A549 treated with DMSO at 1 μM for 4 hours (cell line): Measurements from ENCODE around the gene ZPLD1. TPM values are rescaled to one million over a fixed set of nuclear protein-coding genes. Genes with fewer than 3 reads are reported as not detected.

Experiments used
- total RNA-seq: library from RNA; stranded (reverse); fragments of 200-300 nt; extraction: Qiagen RNA extraction; gene quantifications from 5 replicates; pipeline ENCODE4 v1.2.3, GENCODE V29; 2022; ENCODE audit warnings: low read depth

Gene ZPLD1
- total RNA-seq, result 0.04 to 0.07 TPM (median 0.06 TPM) in 4 of 5 replicates, not detected in the other

DNA sequence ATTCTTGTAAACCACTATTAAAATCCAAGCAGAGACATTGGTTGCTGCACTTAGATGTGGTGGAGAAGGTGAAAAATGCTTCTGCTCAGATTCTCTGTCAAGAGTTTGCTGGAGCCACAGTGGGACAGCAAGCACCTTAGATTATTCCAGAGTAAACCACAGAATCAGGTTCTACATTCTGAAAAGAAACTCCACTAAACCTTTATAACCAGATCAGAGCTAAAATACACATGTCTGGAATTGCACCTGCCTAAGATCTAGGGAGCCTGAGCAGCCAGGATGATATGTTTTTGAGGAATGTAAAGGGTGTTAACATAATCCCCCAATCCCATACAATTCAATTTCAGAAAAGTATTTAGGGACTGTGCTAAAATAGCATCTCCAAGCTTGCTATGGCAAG lies at the start of gene ZPLD1:
Gene ZPLD1 (plus strand): TSS at position 301 of the 400 bp plus-strand sequence. CDS start 3,473 bp downstream, outside the sequence.

